B cell (primary cell): Measurements from ENCODE around the gene PSMG4.

ENCODE experiments used
- CTCF ChIP-seq: fragments of 200-600 bp; IDR thresholded peaks from one replicate; pipeline ENCODE4 v1.8.0; 2022; ENCODE audit warnings: antibody characterized with exemption, mild to moderate bottlenecking
- EZH2 ChIP-seq: IDR thresholded peaks from 2 replicates; pipeline ENCODE4 v1.6.1; 2012; ENCODE audit warnings: borderline replicate concordance, low read depth, mild to moderate bottlenecking, moderate library complexity, low read length; ENCODE audit not compliant: insufficient read depth, poor library complexity, severe bottlenecking

DNA sequence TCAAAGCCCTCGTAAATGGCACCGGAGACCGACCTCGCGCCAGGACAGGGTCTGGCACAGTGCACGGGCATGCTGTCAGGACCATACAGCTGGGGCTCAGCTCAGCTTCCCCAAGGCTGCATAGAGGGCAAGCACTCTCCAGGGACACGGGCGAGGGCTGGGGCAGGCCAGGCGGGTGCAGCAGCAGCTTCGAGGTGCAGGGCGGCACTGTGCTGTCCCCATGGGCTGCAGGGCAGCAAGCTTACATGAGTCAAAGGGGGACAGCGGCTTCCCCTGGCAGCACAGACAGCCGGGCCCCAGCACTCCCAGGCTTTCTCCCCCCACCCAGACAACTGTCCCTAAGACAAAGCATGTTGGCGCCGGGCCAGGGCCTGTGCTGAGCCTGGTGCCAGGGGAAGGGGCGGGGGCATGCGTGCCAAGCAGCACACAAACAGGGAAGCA, 25.7 kb downstream of the PSMG4 start:
- no peak for TF ChIP-seq EZH2
- no peak for TF ChIP-seq CTCF
